OCI-LY7 (cell line): ENCODE measurements around the gene ACER3.

Source experiments
- CTCF ChIP-seq: fragments of 200-600 bp; sonication (generic); conservative IDR thresholded peaks from 2 replicates; pipeline ENCODE4 v1.5.1; 2014; ENCODE audit warnings: mild to moderate bottlenecking, antibody characterized with exemption, low read length, moderate library complexity, mixed read lengths
- EZH2phosphoT487 ChIP-seq: fragments of 200-600 bp; sonication (generic); IDR thresholded peaks from 2 replicates; pipeline ENCODE4 v1.6.1; 2018; ENCODE audit warnings: low read depth, borderline replicate concordance, mild to moderate bottlenecking, mixed run types, antibody characterized with exemption, low read length, moderate library complexity, mixed read lengths

- TF ChIP-seq CTCF: no peak
- no peak for TF ChIP-seq EZH2phosphoT487
Observed at GRCh38 chr11:76984743-76985142, 124.0 kb downstream of the ACER3 start.
